Measurements from ENCODE around the gene SLC11A1.

- no peak for TF ChIP-seq EZH2phosphoT487 (IDR thresholded peaks at IDR 0.05; ENCODE audit: unreplicated experiment)
- no peak for TF ChIP-seq REST (IDR thresholded peaks at IDR 0.05; ENCODE audit: unreplicated experiment)
- no peak for TF ChIP-seq CTCF (conservative IDR thresholded peaks at IDR 0.05; ENCODE audit: low read depth in 2 of 2)
- TF ChIP-seq POLR2AphosphoS5 (IDR thresholded peaks at IDR 0.05; ENCODE audit: low read depth) = no peak
- TF ChIP-seq EZH2 (IDR thresholded peaks at IDR 0.05; ENCODE audit: low read depth, unreplicated experiment) = no peak
- TF ChIP-seq, protein P1, sequence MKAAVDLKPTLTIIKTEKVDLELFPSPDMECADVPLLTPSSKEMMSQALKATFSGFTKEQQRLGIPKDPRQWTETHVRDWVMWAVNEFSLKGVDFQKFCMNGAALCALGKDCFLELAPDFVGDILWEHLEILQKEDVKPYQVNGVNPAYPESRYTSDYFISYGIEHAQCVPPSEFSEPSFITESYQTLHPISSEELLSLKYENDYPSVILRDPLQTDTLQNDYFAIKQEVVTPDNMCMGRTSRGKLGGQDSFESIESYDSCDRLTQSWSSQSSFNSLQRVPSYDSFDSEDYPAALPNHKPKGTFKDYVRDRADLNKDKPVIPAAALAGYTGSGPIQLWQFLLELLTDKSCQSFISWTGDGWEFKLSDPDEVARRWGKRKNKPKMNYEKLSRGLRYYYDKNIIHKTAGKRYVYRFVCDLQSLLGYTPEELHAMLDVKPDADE (IDR thresholded peaks at IDR 0.05) = no peak
- no peak for TF ChIP-seq JUNB (IDR thresholded peaks at IDR 0.05; ENCODE audit: unreplicated experiment)
- TF ChIP-seq ZNF114 (CRISPR knock-in tag; IDR thresholded peaks at IDR 0.05) = no peak
- no peak for TF ChIP-seq ZNF331 (CRISPR knock-in tag; IDR thresholded peaks at IDR 0.05; ENCODE audit: low read depth)
- TF ChIP-seq STAT1 (IDR thresholded peaks at IDR 0.05; ENCODE audit: unreplicated experiment) = no peak
Measured at GRCh38 chr2:218400930-218401881, 19.1 kb downstream of the SLC11A1 start.

Measured in GM23338 (cell line).